HG03064 (cell line): ENCODE results near the gene IL13RA1.
"Not testable (repeated sequence)": the region's sequence is repeated elsewhere in the genome, so short reads cannot be mapped to it uniquely, and the experiment has no call there.

Experiments used
- ATAC-seq: cut with Tn5 transposase; IDR thresholded peaks from one replicate; pipeline ENCODE4 v1.9.1; 2021; ENCODE audit warnings: low read depth; ENCODE audit not compliant: unreplicated experiment

The IL13RA1 gene

DNA sequence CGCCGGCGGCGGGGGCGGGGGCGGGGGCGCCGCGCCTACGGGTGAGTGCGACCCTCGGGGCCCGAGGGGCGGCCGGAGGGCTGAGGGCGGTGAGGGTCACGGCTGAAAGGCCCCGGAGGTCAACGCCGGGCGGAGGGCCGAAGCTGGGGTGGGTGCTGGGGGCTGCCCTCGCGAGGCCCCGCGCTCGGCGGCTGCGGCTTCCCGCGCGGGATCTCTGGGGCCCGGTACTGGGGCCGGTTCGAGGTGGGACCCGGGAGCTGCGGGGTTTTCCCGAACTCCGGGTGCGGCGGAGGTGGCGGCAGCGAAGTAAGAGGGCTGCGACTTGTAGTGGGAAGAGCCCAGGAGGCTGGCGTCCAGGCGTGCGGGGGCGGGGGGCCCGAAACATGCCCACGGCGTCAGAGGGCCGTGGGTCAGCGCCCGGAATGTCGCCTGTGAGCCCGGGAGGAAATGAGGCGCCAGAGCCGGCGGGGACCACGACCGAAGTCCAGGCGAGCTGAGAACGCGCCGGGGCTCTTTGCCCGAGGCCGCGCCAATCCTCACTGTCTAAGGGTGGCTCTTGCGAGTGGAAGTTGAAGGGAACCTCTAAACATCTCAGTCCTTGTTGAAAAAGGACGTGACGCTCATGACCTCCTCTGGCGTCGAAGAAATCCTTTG lies 407 bp downstream of the IL13RA1 start:
- ATAC-seq, result no peak

DNA sequence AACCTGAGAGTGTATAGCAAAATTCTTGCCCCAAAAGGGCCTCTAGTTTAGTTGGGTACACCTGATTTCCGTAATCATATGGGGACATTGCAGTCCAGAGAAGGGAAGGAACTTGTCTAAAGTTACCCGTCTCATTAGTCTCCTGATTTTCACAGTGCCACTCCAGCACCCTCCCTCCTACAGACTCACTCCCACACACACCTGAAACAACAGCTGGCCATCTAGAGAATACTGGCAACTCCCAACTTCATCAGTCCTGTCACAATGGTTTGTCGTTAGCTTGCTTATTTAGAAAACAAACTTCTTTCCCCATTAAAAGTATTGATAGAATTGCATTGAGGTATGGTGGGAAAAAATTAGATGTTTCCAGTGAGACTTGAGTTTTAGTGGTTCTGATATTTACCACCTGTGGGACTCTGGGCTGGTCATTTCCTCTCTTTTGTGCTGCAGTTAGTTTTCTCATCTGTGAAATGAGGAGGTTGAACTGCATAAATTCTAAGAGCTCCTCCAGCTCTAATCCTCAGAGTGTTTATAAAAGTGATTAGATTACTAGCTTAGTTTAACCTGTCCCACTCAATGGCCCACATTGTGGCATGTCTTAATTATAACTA lies 1.7 kb downstream of the IL13RA1 start:
- ATAC-seq, result no peak

GRCh38 chrX:118730500-118731247 lies 3.3 kb downstream of the IL13RA1 start:
- ATAC-seq, result no peak

GRCh38 chrX:118732551-118732950 lies 5.1 kb downstream of the IL13RA1 start:
- ATAC-seq, result not testable (repeated sequence)

DNA sequence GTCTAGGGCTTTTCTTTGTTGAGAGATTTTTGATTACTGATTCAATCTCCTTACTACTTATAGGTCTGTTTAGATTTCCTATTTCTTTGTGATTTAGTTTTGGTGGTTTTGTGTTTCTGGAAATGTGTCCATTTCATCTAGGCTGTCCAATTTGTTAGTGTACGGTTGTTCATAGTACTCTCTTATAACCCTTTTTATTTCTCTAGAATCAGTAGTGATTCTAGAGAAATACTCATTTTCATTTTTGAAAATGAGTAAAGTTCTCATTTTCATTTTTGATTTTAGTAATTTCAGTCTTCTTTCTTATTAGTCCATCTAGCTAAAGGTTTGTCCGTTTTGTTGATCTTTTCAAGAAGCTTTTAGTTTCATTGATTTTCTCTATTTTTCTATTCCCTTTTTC lies 7.5 kb downstream of the IL13RA1 start:
- ATAC-seq, result no peak

DNA sequence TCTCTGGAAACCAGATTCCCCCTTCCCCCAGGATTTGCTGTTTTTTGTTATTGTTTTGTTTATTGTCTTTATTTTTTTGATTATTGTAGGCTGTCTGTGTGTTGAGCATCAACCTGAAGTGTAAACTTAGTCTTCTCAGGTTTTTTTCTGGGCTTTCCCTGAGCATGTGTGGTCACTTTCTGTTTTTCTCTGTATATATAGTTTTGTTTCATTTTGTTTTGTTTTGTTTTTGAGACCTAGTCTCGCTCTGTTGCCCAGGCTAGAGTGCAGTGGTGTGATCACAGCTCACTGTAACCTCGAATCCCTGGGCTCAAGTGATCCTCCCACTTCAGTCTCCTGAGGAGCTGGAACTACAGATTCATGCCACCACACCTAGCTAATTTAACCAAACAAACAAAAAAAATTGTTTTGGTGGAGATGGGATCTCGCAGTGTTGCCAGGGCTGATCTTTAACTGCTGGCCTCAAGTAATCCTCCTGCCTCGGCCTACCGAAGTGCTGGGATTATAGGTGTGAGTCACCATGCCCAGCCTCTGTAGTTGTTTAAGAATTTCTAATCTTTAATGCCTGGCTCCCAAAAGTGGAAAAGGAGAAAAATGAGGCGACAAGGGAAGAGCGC lies 9.1 kb downstream of the IL13RA1 start:
- no peak for ATAC-seq

- ATAC-seq, result no peak
These were observed 12.2 kb downstream of the IL13RA1 start for GRCh38 chrX:118739577-118739976.

- no peak for ATAC-seq
These were observed 13.0 kb downstream of the IL13RA1 start for GRCh38 chrX:118740276-118740889.

DNA sequence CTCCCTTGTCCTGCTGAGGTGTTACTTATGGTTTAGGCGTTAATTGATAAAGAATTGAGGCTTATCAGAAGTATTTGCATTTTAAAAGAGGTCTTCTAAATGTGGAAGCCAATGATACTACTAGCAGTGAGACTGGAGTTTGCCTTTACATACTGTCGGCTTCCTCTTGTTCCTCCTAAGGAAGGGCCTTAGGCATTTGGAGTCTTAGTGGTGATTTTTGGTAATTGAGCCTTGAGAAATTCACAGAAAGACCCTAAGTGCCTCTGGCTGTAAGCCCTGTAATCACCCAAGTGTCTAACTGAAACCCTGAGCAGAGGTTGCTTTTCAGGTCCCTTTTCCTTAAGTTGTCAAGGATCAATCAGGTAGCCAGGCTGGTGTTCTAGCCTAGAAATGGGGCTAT lies 14.8 kb downstream of the IL13RA1 start:
- ATAC-seq, result no peak

- ATAC-seq, result no peak
These were observed 18.2 kb downstream of the IL13RA1 start for GRCh38 chrX:118745570-118745969.

- peak; percentile 73 for ATAC-seq
These were observed 24.8 kb downstream of the IL13RA1 start for GRCh38 chrX:118751950-118752783.

DNA sequence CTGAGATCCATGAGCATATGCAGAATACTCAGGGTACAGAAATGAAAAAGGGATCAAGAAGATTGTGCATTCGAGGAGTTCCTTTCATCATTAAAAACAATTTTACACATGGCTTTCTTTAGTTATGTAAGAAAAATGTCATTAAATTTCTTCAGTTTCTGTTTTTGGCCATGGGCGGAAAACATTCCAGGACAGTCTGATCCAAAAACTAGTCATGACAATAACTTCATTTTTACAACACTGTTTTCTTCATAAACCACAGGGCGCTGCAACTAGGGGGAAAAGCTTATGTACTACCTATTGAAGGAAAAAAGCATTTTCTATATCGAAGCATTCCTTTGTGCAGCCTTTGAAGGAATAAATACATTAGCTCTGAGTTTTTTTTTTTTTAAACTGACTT lies 28.2 kb downstream of the IL13RA1 start:
- no peak for ATAC-seq

- no peak for ATAC-seq
These were observed 28.7 kb downstream of the IL13RA1 start for GRCh38 chrX:118756101-118756500.

- no peak for ATAC-seq
These were observed 31.1 kb downstream of the IL13RA1 start for GRCh38 chrX:118758511-118758910.

GRCh38 chrX:118760025-118760424 lies 32.6 kb downstream of the IL13RA1 start:
- ATAC-seq, result no peak

DNA sequence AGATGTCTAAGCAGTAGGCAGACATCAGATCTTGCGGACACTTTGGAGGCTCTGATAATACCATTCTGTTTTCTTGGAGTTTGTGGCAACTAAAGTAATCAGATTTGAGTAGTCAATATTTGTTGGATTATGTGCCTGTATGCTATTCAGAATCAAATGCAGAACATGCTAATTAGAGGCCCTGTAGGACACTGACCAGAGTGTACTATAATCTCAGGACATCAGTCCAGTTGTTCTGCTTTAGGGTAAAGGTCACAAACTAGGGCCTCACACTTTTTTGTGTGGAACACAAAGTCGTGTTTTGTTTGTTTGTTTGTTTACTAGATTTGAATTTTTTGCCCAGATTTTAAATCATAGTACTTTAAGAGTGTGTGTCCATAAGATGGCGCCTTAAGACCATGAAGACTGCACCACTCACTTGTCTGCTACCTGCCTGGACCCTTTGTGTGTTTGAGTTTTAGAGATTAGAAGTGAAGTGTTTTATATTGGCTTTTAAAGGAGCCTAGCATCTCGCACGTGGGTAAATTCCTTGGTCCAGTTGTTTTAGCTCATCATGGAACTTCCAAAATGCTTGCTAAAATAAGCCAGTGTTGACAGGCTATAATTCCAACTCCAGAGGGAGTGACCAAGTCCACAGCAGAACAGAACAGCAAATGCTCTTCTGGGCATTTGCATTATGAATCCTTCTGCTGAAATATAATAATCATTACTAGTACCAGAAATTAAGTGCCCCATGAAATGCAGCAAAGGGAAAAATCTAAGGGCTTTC lies 34.7 kb downstream of the IL13RA1 start:
- no peak for ATAC-seq

DNA sequence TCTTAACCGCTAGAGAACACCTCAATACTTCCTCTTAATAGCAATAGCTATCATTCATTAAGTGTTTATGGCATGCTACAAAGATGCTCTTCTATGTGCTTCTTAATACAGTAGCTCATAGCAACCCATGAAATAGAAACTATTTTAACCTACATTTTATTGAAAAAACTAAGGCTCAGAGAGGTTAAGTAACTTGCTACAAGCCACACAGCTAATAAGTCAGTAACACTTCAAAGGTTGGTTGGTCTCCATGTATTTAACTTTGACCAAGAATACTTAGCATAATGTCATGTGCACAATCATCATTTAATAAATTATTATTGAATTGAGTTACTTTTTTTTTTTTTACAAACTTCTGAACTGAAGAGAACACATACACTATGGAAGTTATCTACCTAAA lies 36.1 kb downstream of the IL13RA1 start:
- ATAC-seq, result no peak

- ATAC-seq, result no peak
These were observed 36.7 kb downstream of the IL13RA1 start for GRCh38 chrX:118764122-118764521.

- no peak for ATAC-seq
These were observed 42.8 kb downstream of the IL13RA1 start for GRCh38 chrX:118770133-118770760.
